Measurements from ENCODE around the gene ENTPD2.
A peak's percentile ranks its signal among the peaks of the same experiment; 100 is the strongest.

ENTPD2 gene

GRCh38 chr9:137078701-137079400 lies 25.0 kb upstream of the ENTPD2 start:
- no peak for DNase-seq

DNA sequence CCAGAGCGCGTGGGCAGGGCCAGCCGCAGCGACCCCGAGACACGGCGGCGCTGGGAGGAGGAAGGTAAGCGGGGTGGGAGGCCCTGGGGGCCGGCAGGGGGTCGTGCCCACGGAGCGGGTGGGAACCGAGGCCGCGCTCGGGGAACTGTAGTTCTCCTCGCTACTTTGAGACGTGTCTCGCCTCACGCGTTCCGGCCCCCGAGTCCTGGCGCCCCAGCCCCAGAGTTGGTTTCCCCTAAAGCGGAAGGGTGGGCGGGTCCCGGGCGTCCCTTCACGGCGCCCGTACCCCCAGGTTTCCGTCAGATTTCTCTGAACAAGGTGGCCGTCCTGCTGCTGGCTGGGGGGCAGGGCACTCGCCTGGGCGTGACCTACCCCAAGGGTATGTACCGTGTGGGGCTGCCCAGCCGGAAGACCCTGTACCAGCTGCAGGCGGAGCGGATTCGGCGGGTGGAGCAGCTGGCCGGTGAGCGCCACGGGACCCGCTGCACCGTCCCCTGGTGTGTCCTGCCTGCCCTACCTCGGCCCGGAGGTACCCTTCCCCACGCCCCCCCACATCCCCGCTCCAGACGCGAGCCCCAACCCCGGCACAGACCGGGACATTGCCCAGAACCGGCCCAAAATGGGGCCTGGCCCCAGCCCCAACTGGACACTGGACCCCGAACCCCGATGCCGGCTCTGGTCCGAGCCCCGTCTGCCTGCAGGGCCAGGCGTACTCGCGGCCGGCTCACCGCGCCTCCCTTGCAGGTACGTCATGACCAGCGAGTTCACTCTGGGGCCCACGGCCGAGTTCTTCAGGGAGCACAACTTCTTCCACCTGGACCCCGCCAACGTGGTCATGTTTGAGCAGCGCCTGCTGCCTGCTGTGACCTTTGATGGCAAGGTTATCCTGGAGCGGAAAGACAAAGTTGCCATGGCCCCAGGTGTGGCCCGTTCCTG lies 24.2 kb upstream of the ENTPD2 start:
- DNase-seq: peak; percentile 75

DNA sequence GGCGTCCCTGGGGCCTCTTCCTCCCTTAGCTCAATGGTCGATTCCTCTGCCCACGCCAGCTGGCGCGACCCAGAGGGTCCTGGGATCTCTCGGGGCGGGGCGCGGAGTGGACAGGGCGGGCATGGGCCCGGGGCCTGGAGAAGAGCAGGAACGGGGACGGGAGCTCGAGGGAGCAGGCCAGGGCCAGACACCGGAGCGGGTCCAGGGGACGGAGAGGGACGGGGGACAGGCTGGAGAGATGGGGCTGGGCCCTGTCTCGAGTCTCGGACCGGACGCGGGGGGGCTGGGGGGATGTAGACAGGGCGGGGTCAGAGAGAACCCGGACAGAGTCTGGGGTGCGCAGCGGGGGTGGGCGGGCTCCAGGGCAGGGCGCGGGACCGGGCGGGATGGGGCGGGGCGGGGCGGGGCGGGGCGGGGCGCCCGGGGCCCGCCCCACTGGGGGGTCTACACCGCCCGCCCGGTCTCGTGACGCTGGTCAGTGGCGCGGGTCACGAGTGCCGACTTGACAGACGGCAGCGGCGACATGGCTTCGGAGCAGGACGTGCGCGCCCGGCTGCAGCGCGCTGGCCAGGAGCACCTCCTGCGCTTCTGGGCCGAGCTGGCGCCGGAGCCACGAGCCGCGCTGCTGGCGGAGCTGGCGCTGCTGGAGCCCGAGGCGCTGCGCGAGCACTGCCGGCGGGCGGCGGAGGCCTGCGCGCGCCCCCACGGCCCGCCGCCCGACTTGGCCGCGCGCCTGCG lies 23.3 kb upstream of the ENTPD2 start, which contains the start of gene UAP1L1:
Gene UAP1L1 (plus strand): TSS at position 508 of the 738 bp plus-strand sequence. CDS start 16 bp downstream, at position 524.
- DNase-seq: peak; percentile 81

GRCh38 chr9:137076636-137077009 lies 22.8 kb upstream of the ENTPD2 start:
- DNase-seq: no peak

DNA sequence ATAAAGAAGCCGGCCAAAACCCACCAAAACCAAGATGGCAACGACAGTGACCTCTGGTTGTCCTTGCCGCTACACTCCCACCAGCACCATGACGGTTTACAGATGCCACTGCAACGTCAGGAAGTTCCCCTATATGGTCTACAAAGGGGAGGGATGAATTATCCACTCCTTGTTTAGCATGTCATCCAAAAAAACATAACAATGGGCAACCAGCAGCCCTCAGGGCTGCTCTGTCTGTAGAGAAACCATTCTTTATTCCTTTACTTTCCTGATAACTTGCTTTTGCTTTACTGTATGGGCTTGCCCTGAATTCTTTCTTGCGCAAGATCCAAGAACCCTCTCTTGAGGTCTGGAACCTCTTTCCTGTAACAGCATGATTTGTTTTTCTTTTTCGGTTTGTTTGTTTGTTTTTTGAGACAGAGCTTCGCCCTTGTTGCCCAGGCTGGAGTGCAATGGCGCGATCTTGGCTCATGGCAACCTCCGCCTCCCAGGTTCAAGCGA lies 21.5 kb upstream of the ENTPD2 start:
- DNase-seq: no peak

DNA sequence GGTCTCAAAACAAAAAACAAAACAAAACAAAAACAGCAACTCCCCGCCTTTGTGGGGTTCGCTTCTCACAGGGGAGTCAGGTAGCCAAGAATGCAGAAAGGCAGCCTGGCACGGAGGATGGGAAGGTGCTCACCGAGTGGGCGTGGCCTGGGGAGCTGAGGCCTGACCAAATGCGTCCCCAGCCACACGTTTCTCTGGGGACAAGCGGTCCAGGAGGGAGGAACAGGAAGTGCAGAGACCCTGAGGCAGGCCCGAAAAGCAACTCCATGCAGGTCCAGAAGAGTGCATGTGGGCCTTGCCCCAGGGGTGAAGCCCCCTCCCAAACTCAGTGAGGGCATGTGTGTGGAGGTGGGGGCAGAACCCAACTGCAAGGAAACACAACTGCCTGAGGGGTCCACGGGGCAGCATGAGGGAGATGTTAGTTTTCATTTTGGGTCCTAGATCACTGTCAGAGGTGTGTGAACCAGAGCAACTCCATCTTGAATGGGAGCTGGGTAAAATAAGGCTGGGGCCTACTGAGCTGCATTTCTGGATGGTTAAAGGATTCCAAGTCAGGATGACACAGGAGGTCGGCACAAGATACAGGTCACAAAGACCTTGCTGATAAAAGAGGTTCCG lies 20.9 kb upstream of the ENTPD2 start:
- no peak for DNase-seq

GRCh38 chr9:137073992-137074399 lies 20.1 kb upstream of the ENTPD2 start:
- no peak for DNase-seq

DNA sequence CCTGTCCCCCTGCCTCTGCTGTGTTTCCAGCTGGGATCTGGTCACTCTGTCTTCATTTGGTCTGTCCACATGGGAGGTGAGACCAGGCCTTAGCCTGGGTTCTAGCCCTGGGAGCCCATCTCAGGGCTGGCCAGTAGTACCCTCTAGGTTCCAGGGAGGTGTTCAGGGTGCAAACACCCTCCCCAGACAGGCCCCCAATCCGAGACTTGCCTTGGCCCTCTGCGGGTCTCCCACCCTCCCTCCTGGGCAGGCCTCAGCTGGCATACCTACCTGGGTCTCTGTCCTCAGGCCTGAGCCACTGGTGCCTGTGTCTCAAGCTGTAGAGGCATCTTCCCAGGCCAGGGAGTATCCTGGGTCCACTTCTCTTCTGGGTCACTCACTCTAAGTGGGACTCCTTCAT lies 17.4 kb upstream of the ENTPD2 start:
- DNase-seq: no peak

- no peak for DNase-seq
Observed at GRCh38 chr9:137070906-137071275, 17.0 kb upstream of the ENTPD2 start.

DNA sequence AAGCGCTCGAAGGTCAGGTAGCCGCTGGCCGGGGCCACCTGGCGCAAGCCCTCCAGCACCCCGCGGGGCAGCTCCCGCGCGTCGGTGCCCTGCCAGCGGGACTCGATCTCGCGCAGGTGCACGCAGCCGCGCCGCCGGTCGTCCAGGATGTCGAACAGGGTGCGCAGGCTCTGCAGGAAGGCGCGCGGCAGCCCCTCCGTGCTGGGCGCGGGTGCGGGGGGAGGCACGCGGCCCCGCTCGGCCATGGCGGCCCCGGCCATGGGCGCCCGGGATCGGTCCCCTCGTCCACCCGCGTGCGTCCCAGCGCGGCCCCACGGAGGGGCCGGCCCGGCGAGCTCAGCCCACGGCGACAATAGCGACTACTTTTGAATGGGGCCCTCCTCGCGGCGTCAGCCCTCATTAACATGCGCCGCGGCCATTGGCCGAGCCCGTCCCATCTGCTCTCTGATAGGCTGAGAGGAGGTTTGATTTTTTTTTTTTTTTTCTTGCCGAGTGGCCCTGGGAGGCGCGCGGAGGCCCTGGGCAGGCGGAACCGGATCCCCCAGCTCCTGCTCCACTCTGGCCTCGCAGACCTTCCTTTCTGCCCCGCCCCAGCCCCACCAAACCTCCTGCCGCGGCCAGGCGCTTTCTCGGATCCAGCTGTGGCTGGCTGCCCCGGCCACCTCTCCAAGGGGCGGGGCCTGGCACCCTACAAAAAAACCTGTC lies 16.5 kb upstream of the ENTPD2 start, which contains the start of gene SAPCD2:
Gene SAPCD2 (minus strand): TSS at position 357 of the 705 bp plus-strand sequence. CDS start 97 bp downstream, at position 260.
- peak; percentile 88 for DNase-seq

- DNase-seq: no peak
Observed at GRCh38 chr9:137069508-137070091, 15.7 kb upstream of the ENTPD2 start.

DNA sequence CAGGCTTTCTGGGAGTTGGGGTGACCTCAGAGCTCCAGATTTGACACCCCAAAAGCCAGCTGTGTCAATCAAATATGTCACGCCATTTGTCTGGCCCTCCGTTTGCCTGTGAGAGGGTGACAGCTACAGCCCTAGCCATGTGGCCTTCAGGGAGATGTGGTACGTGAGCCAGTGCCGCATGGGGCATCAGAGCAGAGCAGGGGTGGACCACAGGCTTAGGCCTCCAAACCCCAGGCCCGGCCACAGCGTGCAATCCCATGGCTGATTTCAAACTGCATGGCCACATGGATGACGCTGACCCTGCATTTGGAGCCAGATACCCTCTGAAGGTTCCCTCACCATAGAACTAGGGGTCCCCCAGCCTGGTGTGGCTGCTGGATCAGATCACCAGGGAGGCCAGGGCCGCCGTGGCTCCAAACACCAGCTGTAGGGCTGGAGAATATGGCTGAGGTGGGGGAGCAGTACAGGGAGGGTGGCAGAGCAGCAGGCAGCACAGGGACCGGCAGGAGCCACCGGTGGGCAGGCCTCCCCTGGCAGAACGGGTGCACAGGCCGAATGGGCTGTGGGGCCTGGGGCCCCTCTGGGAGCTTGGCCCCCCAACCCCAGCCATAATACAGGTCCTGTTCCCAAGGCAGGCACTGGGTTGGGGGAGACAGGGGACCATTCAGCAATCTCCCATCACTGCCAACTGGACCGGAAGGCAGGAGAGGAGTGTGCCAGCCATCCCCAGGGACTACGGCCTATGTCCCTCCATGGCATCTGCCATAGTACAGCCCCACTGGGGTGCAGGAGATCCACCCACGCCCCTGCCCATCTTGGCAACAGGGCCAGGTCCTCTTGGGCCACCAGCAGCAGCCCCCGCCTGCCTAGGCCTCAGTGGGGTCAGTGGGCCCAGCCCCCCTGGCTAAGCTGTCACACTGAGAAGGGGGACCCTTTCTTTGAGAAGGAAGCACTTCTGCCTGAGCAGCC lies 15.0 kb upstream of the ENTPD2 start:
- DNase-seq: no peak

- peak; percentile 92 for DNase-seq
Observed at GRCh38 chr9:137067860-137068538, 14.1 kb upstream of the ENTPD2 start.

DNA sequence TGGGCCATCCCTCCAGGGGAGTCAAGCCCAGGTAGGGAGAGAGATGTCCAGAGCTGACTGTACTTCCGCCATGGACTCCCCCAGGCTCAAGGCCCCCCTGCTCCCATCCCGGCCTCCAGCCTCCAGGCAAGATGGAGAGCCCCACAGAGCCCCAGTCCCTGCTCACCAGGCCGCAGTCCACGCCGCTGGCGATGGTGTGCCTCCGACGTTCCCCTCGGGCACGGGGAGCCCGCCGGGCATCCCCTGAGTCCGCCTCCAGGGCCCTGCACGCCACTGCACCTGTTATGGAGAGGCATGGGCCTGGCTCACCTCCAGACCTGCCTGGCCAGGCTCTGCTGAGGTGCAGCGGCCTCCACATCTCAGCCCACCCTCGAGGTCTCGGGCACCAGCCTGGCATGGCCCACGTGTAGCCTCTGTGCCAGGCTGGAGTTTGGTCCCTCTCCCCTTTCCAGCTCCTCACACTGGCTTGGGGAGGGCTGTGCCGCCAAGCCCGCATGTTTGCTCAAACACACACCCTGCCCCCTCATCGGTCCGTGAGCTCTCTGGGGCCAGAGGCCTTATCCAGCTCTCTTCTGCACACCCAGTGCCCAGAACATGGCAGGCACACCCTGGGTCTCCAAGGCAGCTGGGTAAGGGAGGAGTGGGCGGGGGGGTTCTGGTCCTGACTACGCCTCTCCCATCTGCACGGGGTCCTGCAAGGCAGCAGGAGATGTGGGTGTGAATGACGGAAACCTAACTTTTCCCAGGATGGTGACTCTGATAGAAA lies 12.4 kb upstream of the ENTPD2 start:
- DNase-seq: no peak

- no peak for DNase-seq
Observed at GRCh38 chr9:137065336-137065967, 11.6 kb upstream of the ENTPD2 start.

DNA sequence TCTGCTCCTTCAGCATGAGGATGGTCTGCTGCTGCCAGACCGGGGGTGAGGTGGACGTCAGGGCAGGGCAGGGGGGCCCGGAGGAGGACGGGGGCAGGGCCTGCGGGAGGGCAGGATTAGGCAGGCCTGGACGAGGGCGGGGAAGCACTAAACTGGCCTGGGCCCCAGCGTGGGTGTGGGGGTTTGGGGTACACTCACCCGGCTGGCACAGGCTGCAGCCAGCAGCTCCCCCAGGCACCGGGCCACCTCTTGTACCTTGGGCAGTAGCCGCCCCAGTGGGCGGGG lies 11.0 kb upstream of the ENTPD2 start:
- DNase-seq: no peak

- peak; percentile 93 for DNase-seq
Observed at GRCh38 chr9:137064027-137064879, 10.4 kb upstream of the ENTPD2 start.

All from activated CD8-positive, alpha-beta memory T cell treated with anti-CD3 and anti-CD28 coated beads, Interleukin-2, amount 50 U/mL, for 48 hours (primary cell).